Duodenal mucosa (tissue), 2 donors: ENCODE measurements around the gene SPATA17.
"Not testable (repeated sequence)": the region's sequence is repeated elsewhere in the genome, so short reads cannot be mapped to it uniquely, and the experiment has no call there.

Experiments
- H3K27ac ChIP-seq: one replicate; pipeline ENCODE4 v1.7.0; 2013; ENCODE audit warnings: low read depth, low read length
- H3K27me3 ChIP-seq, 2 donors: one replicate each; pipeline ENCODE4 v1.7.0; 2013; ENCODE audit warnings: low read length in 2 of 2, control low read depth in 1 of 2; ENCODE audit not compliant: insufficient read depth in 2 of 2, control insufficient read depth in 1 of 2
- H3K36me3 ChIP-seq, 2 donors: one replicate each; pipeline ENCODE4 v1.7.0; 2013; ENCODE audit warnings: low read length in 2 of 2, control low read depth in 1 of 2; ENCODE audit not compliant: insufficient read depth in 2 of 2, control insufficient read depth in 1 of 2
- H3K4me1 ChIP-seq, 2 donors: one replicate each; pipeline ENCODE4 v1.7.0; 2013; ENCODE audit warnings: low read length in 2 of 2, control low read depth in 1 of 2; ENCODE audit not compliant: insufficient read depth in 2 of 2, control insufficient read depth in 1 of 2
- H3K4me3 ChIP-seq, 2 donors: one replicate each; pipeline ENCODE4 v1.7.0; 2013; ENCODE audit warnings: low read length in 2 of 2, low read depth in 1 of 2
- H3K9ac ChIP-seq, 2 donors: one replicate each; pipeline ENCODE4 v1.7.0; 2013; ENCODE audit warnings: low read length in 2 of 2, low read depth in 1 of 2
- H3K9me3 ChIP-seq, 2 donors: one replicate each; pipeline ENCODE4 v1.7.0; 2013; ENCODE audit warnings: low read length in 2 of 2, control low read depth in 1 of 2; ENCODE audit not compliant: control insufficient read depth in 1 of 2

The SPATA17 gene, protein sequence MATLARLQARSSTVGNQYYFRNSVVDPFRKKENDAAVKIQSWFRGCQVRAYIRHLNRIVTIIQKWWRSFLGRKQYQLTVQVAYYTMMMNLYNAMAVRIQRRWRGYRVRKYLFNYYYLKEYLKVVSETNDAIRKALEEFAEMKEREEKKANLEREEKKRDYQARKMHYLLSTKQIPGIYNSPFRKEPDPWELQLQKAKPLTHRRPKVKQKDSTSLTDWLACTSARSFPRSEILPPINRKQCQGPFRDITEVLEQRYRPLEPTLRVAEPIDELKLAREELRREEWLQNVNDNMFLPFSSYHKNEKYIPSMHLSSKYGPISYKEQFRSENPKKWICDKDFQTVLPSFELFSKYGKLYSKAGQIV

DNA sequence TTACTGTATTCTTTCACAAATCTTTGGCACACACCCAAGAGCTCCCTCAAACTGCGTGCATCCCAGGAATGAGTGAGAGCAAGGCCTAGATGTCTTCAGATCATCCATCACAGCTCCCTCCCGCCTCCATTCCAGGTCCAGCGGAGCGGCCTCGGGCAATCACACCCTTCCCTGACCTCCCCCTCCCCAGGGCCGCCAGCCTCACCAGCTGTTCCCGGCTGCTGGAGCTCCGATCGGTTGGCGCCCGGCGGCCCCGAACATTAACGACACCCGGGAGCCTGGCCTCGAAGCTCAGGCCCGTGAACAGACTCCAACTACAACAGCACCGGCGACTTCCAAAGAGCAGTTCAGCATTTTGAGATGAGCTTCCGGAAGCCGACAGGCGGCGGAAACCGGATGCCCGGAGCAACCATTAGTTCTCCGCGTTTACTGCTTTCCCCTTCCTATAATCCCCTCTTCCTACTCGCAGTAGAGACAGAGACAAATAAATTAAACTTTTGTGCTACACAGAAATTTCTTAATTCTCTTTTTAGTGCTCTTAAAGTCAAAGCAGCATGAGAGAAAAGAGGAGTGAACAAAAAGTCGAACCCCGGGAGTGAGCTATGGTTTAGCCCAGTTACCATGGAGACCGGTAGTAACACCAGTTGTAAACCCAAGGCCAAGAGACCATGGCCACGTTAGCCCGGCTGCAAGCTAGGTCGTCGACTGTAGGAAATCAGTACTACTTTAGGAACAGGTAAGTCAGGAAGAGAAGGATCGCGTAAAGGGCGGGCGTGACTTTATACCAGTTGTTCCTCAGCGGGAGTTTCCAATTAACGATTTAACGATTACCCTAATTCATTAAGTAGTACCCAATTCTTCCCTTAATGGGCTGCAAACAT is at the start of gene SPATA17, which contains the start of gene GPATCH2:
TSS of gene SPATA17 (plus strand) at position 634 of the 881 bp plus-strand sequence. CDS start at position 669, 35 bp downstream.
TSS of gene GPATCH2 (minus strand) at position 380 of the 881 bp plus-strand sequence. CDS start at position 261, 119 bp downstream.
- H3K36me3 ChIP-seq = no peaks in the 10 kb centered on the region
- H3K9me3 ChIP-seq = no peaks in the 10 kb centered on the region
- peak within 1 kb of the TSS; percentile 61 to 77 for H3K9ac ChIP-seq
- peak within 1 kb of the TSS; percentile 85 for H3K27ac ChIP-seq
- peak within 1 kb of the TSS; percentile 88 to 95 for H3K4me3 ChIP-seq
- no peaks in the 10 kb centered on the region for H3K27me3 ChIP-seq
- H3K4me1 ChIP-seq = peaks cover 11 to 29% of the 10 kb centered on the region in 2 donors

DNA sequence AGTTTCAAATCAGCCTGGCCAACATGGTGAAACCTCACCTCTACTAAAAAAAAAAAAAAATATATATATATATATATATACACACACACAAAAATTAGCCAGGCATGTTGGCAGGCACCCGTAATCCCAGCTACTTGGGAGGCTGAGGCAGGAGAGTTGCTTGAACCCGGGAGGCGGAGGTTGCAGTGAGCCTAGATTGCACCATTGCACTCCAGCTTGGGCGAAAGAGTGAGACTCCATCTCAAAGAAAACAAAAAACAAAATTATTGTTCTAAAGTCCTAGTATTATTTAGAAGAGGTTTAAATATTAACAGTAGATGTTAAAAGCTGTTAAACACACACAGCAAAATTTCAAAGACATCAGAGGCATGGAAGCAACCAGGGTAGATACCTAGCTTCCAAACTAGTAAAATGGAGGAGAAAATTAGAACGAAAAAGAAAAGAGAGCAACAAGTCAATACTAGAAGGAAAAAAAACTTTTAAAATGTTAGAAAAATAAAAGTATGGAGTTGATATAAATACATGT is 46.8 kb upstream of the SPATA17 start:
- not testable (repeated sequence) for H3K36me3 ChIP-seq, H3K27me3 ChIP-seq, H3K27ac ChIP-seq, H3K9ac ChIP-seq, H3K4me1 ChIP-seq, H3K4me3 ChIP-seq, H3K9me3 ChIP-seq

DNA sequence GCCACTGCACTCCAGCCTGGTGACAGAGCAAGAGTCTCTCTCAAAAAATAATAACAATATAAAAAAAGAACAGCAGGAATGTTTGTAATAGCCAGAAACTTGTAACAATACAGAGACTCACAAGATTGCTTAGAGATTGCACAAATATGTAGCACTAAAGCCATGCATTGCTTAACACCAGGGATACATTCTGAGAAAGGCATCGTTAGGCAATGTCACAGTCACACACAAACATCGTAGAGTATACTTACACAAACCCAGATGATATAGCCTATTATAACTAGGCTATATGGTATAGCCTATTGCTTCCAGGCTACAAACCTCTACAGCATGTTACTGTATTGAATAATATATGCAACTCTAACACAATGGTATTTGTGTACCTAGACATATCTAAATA is 45.6 kb upstream of the SPATA17 start:
- H3K27me3 ChIP-seq = no peaks in the 10 kb centered on the region
- H3K27ac ChIP-seq = no peak overlapping the region
- H3K9ac ChIP-seq = no peak overlapping the region
- peaks cover 0 to 4% of the 10 kb centered on the region in 2 donors for H3K36me3 ChIP-seq
- H3K4me1 ChIP-seq = no peaks in the 10 kb centered on the region
- no peaks in the 10 kb centered on the region for H3K9me3 ChIP-seq
- H3K4me3 ChIP-seq = no peak overlapping the region

DNA sequence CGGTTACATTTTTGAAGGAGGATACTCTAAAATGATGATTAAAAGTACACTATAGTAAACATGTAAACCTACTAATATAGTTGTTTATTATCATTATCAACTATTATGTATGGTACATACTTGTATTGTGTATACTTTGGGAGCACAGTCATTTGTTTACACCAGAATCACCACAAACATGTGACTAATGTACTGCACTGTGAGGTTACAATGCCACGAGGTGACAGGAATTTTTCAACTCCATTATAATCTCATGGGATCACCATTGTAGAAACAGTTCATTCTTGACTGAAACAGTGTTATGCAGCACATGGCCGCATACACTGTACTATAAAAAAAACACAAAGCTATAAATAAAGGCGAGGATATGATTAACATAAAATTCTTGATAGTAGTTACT is 44.6 kb upstream of the SPATA17 start:
- Histone ChIP-seq H3K4me1 (peaks cover 0 to 10% of the 10 kb centered on the region in 2 donors), H3K4me3 (no peak overlapping the region), H3K9ac (no peak overlapping the region), H3K27me3 (no peaks in the 10 kb centered on the region), H3K27ac (no peak overlapping the region), H3K9me3 (no peaks in the 10 kb centered on the region), H3K36me3 (no peaks in the 10 kb centered on the region)

DNA sequence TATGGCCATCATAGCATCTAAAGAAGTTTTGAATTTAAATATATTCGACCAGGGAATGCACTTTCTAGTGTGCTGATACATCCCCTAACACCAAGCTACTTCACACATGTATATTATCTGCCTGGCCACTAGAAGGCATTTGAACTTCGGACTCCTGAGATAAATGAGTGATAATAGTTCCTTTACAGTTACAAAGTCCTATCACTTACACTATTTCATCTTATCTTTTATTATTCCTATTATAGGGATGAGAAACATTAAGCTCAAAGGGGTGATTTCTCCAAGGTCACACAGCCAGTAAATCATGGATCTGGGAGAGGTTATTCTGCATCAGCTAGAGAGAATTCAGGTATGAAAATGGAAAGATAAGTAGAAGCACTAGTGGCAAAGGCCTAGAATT is 40.5 kb upstream of the SPATA17 start:
- Histone ChIP-seq H3K27ac (no peak overlapping the region), H3K9me3 (no peaks in the 10 kb centered on the region), H3K36me3 (no peaks in the 10 kb centered on the region), H3K9ac (no peak overlapping the region), H3K4me1 (peaks cover 0 to 10% of the 10 kb centered on the region in 2 donors), H3K27me3 (no peaks in the 10 kb centered on the region), H3K4me3 (no peak overlapping the region)

DNA sequence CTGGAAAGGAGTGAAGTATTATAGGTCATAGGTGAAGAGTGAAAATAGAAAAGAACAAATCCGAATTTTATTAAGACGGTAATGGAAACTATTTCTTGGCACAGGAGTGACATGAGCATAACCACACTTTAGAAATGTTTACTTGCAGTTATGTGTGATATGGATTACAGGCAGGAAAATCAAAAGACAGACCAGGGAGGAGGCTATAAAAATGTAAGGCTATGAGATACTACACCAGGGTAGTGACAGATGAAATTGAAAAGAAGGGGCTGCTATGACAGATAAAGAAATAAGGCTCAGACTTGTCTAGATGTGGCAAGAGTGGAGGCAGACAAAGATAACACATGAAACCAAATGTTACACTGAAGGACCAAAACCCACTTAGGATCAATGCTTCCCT is 32.0 kb upstream of the SPATA17 start:
- H3K27ac ChIP-seq = no peak overlapping the region
- no peak overlapping the region for H3K9ac ChIP-seq
- H3K4me1 ChIP-seq = no peaks in the 10 kb centered on the region
- no peak overlapping the region for H3K4me3 ChIP-seq
- H3K36me3 ChIP-seq = peaks cover 0 to 4% of the 10 kb centered on the region in 2 donors
- H3K9me3 ChIP-seq = no peaks in the 10 kb centered on the region
- no peaks in the 10 kb centered on the region for H3K27me3 ChIP-seq

DNA sequence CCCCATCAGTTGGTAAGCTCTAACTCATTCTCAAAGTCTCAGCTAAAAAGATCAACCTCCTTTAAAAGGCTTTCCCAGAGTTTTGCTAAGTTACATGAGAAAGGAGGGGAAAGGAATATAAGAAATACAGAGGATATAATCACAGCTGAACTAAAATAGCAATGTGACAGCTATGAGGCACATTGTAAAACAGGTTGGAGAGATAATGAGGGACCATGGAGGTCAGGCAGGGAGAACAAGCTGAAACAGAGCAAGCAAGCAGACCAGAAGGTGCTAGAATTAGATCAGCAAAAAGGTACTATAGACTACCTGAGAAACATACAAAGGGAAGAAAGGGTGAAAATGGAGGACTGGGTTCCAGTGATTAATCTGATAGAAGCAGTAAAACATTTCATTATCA is 28.8 kb upstream of the SPATA17 start:
- H3K4me1 ChIP-seq = no peaks in the 10 kb centered on the region
- no peak overlapping the region for H3K27ac ChIP-seq
- H3K9ac ChIP-seq = no peak overlapping the region
- no peaks in the 10 kb centered on the region for H3K9me3 ChIP-seq
- H3K27me3 ChIP-seq = no peaks in the 10 kb centered on the region
- H3K36me3 ChIP-seq = peaks cover 4% of the 10 kb centered on the region in 2 donors
- H3K4me3 ChIP-seq = no peak overlapping the region

DNA sequence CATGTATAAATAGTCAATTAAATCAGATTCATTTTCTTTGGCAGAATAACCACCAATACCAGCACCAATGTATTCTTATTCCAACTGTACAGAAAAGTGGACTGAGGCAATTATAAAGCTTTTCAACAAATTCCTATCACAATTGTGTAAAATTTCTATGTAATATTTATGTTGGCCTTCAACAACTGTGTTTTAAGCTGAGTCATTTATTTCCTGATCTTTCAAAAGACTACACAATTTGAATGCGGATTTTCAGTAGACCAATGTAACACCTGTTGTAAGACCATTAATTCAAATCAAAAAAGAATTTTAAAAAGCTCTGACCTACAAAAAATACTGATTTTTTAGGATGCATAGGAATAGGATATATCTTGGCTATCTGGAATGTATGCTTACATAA is 25.8 kb upstream of the SPATA17 start:
- Histone ChIP-seq H3K4me1 (no peaks in the 10 kb centered on the region), H3K27me3 (no peaks in the 10 kb centered on the region), H3K9me3 (no peaks in the 10 kb centered on the region), H3K4me3 (no peak overlapping the region), H3K36me3 (peaks cover 0 to 15% of the 10 kb centered on the region in 2 donors), H3K9ac (no peak overlapping the region), H3K27ac (no peak overlapping the region)

DNA sequence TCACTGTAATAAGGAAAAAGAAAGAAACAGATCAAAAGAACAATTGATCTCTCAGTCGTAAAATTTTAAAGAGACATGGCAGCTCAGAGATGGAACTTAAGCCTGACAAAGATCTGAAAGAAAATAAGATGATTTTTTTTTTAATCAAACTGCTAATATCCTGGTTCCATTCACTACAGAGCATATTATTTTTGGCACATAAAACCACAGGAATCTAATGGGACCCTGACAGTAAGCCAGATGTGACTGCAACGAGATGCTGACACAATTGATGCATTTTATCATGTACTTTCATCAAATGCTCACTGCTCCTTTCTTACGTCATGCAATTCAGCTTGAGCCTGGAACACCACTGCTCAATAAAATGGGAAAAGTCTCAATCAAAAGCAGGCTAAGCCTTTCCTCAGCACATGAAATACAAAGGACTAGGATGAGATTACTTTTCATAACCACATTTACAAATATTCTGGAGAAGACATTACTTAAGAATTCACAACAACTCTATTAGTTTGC is 16.9 kb upstream of the SPATA17 start:
- Histone ChIP-seq H3K9ac (no peak overlapping the region), H3K9me3 (no peaks in the 10 kb centered on the region), H3K4me3 (no peak overlapping the region), H3K4me1 (no peaks in the 10 kb centered on the region), H3K36me3 (peaks cover 0 to 11% of the 10 kb centered on the region in 2 donors), H3K27ac (no peak overlapping the region), H3K27me3 (no peaks in the 10 kb centered on the region)

DNA sequence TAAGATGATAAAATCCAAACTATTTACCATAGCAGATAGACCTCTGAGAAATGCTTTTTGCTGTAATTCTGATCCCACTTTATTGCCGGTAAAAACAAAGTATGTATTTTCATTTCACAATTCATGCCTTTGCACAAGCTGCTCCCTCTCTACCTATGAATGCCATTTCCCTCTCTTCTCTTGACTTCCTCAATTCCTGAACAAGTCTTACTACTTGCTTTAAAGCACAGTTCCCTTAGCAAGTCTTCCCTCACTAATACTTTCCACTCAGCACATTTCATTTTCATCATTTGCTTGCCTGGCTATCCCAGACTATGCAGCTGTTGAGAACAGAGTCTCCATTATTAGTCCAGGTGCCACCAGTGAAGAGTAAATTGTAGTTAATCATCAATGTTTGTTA is 14.0 kb upstream of the SPATA17 start:
- no peak overlapping the region for H3K27ac ChIP-seq
- H3K36me3 ChIP-seq = peaks cover 3 to 11% of the 10 kb centered on the region in 2 donors
- H3K4me1 ChIP-seq = no peaks in the 10 kb centered on the region
- no peaks in the 10 kb centered on the region for H3K27me3 ChIP-seq
- H3K9ac ChIP-seq = no peak overlapping the region
- no peak overlapping the region for H3K4me3 ChIP-seq
- no peaks in the 10 kb centered on the region for H3K9me3 ChIP-seq
